ENCODE measurements around the gene PASK. TPM values are rescaled to one million over a fixed set of nuclear protein-coding genes. Genes with fewer than 3 reads are reported as not detected.

The PASK gene
- total and polyA plus RNA-seq, 2 experiments from 2014 or later, result 2.5 to 8.8 TPM

DNA sequence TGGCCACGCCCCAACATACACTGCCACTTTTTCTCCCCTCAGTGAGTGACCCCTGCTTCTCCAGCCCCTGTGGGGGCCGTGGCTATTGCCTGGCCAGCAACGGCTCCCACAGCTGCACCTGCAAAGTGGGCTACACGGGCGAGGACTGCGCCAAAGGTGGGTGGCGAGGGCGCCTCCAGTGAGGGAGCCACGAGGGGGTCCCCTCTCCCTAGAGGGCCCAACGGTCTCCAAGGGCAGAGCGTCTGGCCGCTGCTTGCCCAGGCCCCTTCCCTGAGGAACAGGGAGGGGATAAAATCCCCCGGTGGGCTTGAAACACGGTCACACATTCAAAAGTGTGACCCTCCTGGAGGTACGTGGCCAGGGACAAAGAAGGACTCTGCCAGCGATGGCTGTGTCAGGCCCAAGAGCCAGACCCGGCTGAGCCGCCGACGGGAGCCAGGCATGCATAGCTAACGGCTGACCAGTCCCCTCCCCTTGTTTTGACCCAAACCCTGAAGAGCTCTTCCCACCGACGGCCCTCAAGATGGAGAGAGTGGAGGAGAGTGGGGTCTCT is 84.4 kb downstream of the PASK start:
- no peaks in the 10 kb centered on the region for H3K27me3 ChIP-seq
- H3K4me1 ChIP-seq (ENCODE audit: insufficient read depth), result no peaks in the 10 kb centered on the region
- H3K27ac ChIP-seq, result no peak overlapping the region
- no peaks in the 10 kb centered on the region for H3K9me3 ChIP-seq (ENCODE audit: low read depth)
- no peaks in the 10 kb centered on the region for H3K79me2 ChIP-seq
- no peak overlapping the region for H3K4me2 ChIP-seq
- H3K9me2 ChIP-seq (replicated peaks; ENCODE audit: insufficient read depth), result no peaks in the 10 kb centered on the region
- 91% methylated on average over 20 of the region's 23 CpGs for WGBS (ENCODE audit: low lambda C conversion rate, missing lambda C conversion rate)
- no peaks in the 10 kb centered on the region for H3K36me3 ChIP-seq (replicated peaks; ENCODE audit: insufficient read depth, low read depth)
- no peak overlapping the region for H3K4me3 ChIP-seq
- no peaks in the 10 kb centered on the region for H4K20me1 ChIP-seq (ENCODE audit: insufficient read depth, poor library complexity, severe bottlenecking)
- TF ChIP-seq EZH2 (IDR thresholded peaks at IDR 0.05; ENCODE audit: borderline replicate concordance), result no peak
- TF ChIP-seq, protein P1, sequence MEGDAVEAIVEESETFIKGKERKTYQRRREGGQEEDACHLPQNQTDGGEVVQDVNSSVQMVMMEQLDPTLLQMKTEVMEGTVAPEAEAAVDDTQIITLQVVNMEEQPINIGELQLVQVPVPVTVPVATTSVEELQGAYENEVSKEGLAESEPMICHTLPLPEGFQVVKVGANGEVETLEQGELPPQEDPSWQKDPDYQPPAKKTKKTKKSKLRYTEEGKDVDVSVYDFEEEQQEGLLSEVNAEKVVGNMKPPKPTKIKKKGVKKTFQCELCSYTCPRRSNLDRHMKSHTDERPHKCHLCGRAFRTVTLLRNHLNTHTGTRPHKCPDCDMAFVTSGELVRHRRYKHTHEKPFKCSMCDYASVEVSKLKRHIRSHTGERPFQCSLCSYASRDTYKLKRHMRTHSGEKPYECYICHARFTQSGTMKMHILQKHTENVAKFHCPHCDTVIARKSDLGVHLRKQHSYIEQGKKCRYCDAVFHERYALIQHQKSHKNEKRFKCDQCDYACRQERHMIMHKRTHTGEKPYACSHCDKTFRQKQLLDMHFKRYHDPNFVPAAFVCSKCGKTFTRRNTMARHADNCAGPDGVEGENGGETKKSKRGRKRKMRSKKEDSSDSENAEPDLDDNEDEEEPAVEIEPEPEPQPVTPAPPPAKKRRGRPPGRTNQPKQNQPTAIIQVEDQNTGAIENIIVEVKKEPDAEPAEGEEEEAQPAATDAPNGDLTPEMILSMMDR (IDR thresholded peaks at IDR 0.05; ENCODE audit: poor library complexity), result no peak
- H2AFZ ChIP-seq, result no peak overlapping the region
- no peak for DNase-seq (ENCODE audit: low spot score)

DNA sequence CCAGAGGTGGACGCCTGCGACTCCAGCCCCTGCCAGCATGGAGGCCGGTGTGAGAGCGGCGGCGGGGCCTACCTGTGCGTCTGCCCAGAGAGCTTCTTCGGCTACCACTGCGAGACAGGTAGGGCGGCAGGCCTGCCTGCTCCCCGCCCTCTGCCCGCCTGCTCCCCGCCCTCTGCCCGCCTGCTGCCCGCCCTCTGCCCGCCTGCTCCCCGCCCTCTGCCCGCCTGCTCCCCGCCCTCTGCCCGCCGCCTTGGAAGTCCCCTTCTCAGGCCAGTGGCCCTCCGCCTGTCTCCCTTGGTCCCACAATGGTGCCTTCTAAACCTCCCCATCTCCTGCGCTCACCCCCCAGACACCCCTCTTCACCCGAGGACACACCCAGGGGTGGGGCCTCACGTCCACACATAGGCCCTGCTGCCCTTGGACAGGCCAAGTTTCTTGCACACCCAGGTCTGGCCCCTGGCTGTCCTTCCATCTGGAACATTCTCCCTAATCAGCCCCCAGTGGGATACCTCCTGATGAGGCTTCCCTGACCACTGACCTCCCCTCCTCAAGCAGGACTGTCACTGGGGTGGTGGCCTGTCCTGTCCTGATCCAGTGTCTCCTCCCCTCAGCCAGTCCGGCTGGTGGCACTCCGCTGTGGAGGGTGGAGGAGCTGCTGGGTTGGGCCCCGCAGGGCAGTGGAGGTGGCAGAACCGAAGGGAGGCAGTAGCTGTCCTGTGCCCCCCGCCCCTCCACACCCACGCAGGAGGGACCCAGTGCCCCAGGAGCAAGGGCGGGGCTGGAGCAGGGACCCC is 85.1 kb downstream of the PASK start:
- no peak overlapping the region for H2AFZ ChIP-seq
- no peaks in the 10 kb centered on the region for H3K36me3 ChIP-seq (replicated peaks; ENCODE audit: insufficient read depth, low read depth)
- no peak for TF ChIP-seq EZH2phosphoT487 (IDR thresholded peaks at IDR 0.05; ENCODE audit: low read depth, severe bottlenecking, unreplicated experiment)
- TF ChIP-seq, protein P1 (IDR thresholded peaks at IDR 0.05; ENCODE audit: poor library complexity), result no peak
- TF ChIP-seq EZH2 (IDR thresholded peaks at IDR 0.05; ENCODE audit: borderline replicate concordance), result no peak
- H3K79me2 ChIP-seq, result no peaks in the 10 kb centered on the region
- H3K4me2 ChIP-seq, result peak overlapping the region; percentile 82
- H4K20me1 ChIP-seq (ENCODE audit: insufficient read depth, poor library complexity, severe bottlenecking), result no peaks in the 10 kb centered on the region
- H3K27ac ChIP-seq, result no peak overlapping the region
- no peaks in the 10 kb centered on the region for H3K9me3 ChIP-seq (ENCODE audit: low read depth)
- no peaks in the 10 kb centered on the region for H3K9me2 ChIP-seq (replicated peaks; ENCODE audit: insufficient read depth)
- H3K4me1 ChIP-seq (ENCODE audit: insufficient read depth), result no peaks in the 10 kb centered on the region
- no peak overlapping the region for H3K4me3 ChIP-seq
- peak; percentile 38 for DNase-seq (ENCODE audit: low spot score)
- 40% methylated on average over 25 of the region's 32 CpGs for WGBS (ENCODE audit: low lambda C conversion rate, missing lambda C conversion rate)
- H3K27me3 ChIP-seq, result no peaks in the 10 kb centered on the region

DNA sequence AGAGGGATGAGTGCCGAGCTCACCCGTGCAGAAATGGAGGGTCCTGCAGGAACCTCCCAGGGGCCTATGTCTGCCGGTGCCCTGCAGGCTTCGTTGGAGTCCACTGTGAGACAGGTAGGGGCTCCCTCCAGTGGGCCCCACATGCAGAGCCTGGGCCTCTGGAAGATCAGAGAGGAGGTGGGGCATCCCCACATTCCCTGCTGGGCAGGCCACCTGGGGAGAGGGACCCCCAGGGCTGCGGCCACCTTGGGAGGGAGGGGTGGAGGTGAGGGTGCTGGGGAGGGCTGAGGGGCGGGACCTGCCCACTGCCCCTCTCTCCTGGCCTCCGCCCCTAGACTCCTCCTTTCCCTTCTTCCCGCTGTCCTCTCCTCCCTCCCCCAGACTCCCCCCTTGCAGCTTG is 85.7 kb downstream of the PASK start:
- Histone ChIP-seq H3K4me1 (ENCODE audit: insufficient read depth) (no peaks in the 10 kb centered on the region), H3K9me3 (ENCODE audit: low read depth) (no peaks in the 10 kb centered on the region), H2AFZ (no peak overlapping the region), H3K79me2 (no peaks in the 10 kb centered on the region), H3K4me3 (no peak overlapping the region), H3K36me3 (replicated peaks; ENCODE audit: insufficient read depth, low read depth) (no peaks in the 10 kb centered on the region), H3K27me3 (no peaks in the 10 kb centered on the region), H3K4me2 (peak overlapping the region; percentile 82), H3K9me2 (replicated peaks; ENCODE audit: insufficient read depth) (no peaks in the 10 kb centered on the region), H3K27ac (no peak overlapping the region), H4K20me1 (ENCODE audit: insufficient read depth, poor library complexity, severe bottlenecking) (no peaks in the 10 kb centered on the region)
- DNase-seq (ENCODE audit: low spot score), result no peak
- TF ChIP-seq EZH2 (IDR thresholded peaks at IDR 0.05; ENCODE audit: borderline replicate concordance), result no peak
- TF ChIP-seq, protein P1 (IDR thresholded peaks at IDR 0.05; ENCODE audit: poor library complexity), result peak; percentile 8
- WGBS (ENCODE audit: low lambda C conversion rate, missing lambda C conversion rate), result 48% methylated on average over 4 of the region's 8 CpGs

Data from hepatocyte (in vitro differentiated cells).